ENCODE results near the gene LCE2D. TPM values are rescaled to one million over a fixed set of nuclear protein-coding genes. Genes with fewer than 3 reads are reported as not detected.

The LCE2D gene, protein sequence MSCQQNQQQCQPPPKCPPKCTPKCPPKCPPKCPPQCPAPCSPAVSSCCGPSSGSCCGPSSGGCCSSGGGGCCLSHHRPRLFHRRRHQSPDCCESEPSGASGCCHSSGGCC
- total RNA-seq = not detected

DNA sequence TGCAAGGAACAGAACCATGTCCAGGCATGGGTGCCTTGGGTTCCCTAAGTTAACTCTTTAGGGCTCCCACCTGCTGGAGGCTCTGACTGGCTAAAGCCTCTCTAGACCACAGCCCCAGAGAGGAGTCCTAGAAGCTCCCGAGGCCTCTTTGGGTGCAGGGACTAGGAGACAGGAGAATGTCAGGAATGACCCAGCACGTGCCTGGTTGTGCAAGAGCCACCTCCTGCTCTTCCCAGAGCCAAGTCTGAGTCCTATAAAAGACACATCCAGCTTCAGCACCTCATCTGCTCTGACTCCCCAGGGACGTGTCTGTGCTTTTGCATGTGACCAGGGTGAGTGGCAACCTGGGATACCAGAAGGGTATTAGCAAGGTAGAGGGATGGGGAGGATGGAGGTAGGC is at the start of gene LCE2D:
Gene LCE2D (plus strand): TSS at position 283 of the 400 bp plus-strand sequence. CDS start 726 bp downstream, outside the sequence.
- TF ChIP-seq, protein P1, sequence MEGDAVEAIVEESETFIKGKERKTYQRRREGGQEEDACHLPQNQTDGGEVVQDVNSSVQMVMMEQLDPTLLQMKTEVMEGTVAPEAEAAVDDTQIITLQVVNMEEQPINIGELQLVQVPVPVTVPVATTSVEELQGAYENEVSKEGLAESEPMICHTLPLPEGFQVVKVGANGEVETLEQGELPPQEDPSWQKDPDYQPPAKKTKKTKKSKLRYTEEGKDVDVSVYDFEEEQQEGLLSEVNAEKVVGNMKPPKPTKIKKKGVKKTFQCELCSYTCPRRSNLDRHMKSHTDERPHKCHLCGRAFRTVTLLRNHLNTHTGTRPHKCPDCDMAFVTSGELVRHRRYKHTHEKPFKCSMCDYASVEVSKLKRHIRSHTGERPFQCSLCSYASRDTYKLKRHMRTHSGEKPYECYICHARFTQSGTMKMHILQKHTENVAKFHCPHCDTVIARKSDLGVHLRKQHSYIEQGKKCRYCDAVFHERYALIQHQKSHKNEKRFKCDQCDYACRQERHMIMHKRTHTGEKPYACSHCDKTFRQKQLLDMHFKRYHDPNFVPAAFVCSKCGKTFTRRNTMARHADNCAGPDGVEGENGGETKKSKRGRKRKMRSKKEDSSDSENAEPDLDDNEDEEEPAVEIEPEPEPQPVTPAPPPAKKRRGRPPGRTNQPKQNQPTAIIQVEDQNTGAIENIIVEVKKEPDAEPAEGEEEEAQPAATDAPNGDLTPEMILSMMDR (IDR thresholded peaks at IDR 0.05; ENCODE audit: low read depth) = no peak

DNA sequence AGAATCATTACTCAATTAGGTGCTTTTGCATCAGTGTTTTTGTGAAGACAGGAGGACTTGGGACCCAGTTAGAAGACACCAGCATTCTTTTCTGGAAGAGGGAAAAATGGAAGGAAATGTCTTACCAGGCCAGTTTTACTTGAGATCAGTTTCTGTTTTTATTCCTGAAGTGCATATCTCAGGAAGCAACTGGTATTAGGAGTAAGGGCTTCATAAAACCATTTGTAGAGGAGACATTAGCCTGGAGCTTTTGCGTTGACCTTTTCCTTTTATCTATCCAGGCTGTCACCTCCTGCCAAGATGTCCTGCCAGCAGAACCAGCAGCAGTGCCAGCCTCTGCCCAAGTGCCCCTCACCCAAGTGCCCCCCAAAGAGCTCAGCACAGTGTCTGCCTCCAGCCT is 49.7 kb upstream of the LCE2D start, which contains the start of gene LCE3B:
Gene LCE3B (plus strand): TSS at position 301 of the 400 bp plus-strand sequence. CDS start 0 bp downstream, at position 301.
- TF ChIP-seq, protein P1 (IDR thresholded peaks at IDR 0.05; ENCODE audit: low read depth) = no peak

DNA sequence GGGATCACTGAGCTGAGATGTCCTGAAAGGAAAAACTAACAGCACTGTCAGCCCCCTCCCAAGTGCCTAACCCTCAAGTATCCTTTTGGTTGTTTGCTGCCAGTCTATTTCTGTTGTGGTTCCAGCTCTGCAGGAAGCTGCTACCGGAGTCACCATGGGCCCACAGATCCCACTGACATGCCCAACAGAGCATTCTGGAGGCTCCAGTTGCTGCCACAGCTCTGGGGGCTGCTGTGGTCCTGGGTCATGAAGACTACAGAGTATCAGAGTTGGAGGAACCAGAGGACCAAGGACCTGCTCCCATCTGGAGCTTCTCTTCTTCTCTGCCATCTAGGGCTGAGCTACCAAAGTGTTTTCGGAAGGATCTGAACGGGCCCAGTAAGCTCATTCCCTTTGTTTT is 41.2 kb upstream of the LCE2D start:
- TF ChIP-seq, protein P1 (IDR thresholded peaks at IDR 0.05; ENCODE audit: low read depth) = no peak

DNA sequence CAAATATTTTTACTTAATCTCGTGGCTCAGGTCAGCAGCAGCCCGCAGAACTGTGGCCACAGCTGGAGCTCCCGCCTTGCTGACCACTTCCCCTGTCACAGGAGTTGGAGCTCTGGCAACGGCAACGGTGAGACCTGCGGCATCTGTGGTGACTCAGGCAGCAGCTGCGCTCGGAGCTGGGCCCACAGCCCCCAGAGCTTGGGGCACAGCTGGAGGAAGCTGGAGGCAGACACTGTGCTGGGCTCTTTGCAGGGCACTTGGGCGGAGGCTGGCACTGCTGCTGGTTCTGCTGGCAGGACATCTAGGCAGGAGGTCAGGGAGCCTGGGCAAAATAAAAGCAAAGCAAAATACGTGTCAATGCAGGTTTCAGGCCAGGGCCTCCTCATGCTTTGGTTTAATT is 40.4 kb upstream of the LCE2D start, which contains the start of gene LCE3A:
Gene LCE3A (minus strand): TSS at position 301 of the 400 bp plus-strand sequence. CDS start 0 bp downstream, at position 301.
- TF ChIP-seq, protein P1 (IDR thresholded peaks at IDR 0.05; ENCODE audit: low read depth) = no peak

DNA sequence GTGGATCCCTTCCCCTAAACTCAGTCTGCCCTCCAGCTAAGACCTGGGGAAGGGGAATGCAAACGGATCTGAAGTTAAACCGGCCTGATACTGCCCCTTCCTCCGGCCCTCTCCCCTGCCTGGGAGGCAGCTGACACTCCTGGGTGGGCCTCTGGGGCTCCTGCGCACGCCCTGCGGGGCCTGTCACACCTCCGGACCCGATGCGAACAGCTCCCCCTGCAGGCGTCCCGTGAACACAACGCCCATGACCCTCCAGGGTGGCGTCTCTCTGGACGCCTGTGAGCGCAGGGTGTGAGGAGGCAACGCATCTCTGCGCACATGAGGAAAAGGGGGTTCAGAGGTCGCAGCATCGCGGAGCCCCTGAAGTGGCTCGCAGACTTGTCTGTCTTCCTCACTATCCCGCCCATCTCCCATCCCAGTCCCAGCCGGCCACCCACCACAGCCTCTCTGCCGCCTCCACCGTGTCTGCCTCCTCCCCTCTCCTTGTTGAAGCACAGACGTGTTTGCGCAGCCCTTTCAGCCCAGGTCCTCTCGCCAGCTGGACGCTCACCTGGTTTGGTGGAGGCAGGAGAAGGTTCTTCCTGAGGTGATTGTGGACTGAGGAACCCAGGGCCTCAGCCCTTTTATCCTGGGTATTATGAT is 39.9 kb upstream of the LCE2D start:
- TF ChIP-seq, protein P1 (IDR thresholded peaks at IDR 0.05; ENCODE audit: low read depth) = no peak

DNA sequence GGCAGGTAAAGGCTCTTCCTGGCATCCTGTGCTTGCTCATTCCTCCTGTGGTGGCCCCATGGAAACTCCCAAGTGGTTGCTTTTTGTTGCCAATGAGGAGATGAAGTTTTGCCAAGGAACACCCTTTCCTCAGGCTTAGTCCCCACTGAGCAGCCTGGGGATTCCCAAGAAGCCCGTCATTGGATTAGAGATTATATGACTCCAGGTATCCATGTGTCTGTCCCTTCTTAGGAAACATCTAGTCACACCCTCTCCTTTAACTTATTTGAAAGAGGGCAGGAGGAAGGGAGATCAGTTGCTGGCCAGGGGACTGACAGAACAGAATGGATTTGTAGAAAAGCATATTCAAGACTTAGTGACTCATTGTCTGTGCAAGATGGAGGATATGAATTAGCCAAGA is 36.4 kb upstream of the LCE2D start:
- TF ChIP-seq, protein P1 (IDR thresholded peaks at IDR 0.05; ENCODE audit: low read depth) = no peak

DNA sequence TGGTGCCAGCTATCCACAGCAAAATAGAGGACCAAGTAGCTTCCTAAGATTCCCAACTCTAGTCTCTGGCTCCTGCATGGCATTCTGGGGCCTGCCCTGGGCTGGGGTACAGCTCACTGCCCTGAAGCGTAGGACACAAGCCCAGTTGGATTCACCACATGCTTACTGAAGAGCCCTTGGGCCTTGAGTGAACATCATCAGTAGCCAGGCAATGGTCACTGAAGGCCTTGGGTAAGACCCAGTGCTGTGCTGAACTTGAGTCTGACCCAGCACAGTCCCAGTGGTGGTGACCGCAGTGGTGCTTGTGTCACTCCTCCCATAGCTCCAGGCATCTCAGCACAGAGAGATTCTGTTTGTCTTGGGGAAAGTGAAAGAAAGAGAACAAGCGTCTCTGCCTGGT is 32.6 kb upstream of the LCE2D start:
- TF ChIP-seq, protein P1 (IDR thresholded peaks at IDR 0.05; ENCODE audit: low read depth) = no peak
